Endothelial cell of umbilical vein (primary cell): ENCODE results near the gene MAP1LC3B2. TPM values are rescaled to one million over a fixed set of nuclear protein-coding genes. Genes with fewer than 3 reads are reported as not detected.

ENCODE experiments used
- BruUV-seq: library from RNA; stranded (reverse); fragments of 400-500 nt; replicated peaks from 2 replicates; lab custom pipeline; 2021; lab: Mats Ljungman, UMichigan
- CTCF ChIA-PET: fragments of 300-600, 350-600 bp; sonication (Branson Sonifier 250); formaldehyde crosslinking; loops from one replicate; lab custom pipeline; 2021; ENCODE audit warnings: antibody characterized with exemption, inconsistent platforms; lab: Charles Lee
- POLR2A ChIA-PET: fragments of 300-600, 350-600 bp; sonication (Branson Sonifier 250); formaldehyde crosslinking; loops from one replicate; lab custom pipeline; 2021; ENCODE audit warnings: antibody characterized with exemption, inconsistent platforms; lab: Charles Lee
- DNase-seq: peaks from one replicate; pipeline ENCODE4 v3.0.0-alpha.2; 2011; ENCODE audit warnings: low read depth, low spot score
- FAIRE-seq: peaks from 2 replicates; lab custom pipeline; 2011; peaks lifted over from hg19 to GRCh38; lab: Jason Lieb, UNC
- H2AFZ ChIP-seq: 2 replicates; pipeline ENCODE4 v1.6.0; 2012; ENCODE audit warnings: low read depth, low read length, control low read depth, inconsistent platforms
- H3K27ac ChIP-seq: 2 replicates; pipeline ENCODE4 v1.5.1; 2011; ENCODE audit warnings: low read depth, mild to moderate bottlenecking, control low read depth, low read length, moderate library complexity; ENCODE audit not compliant: insufficient read depth
- H3K27me3 ChIP-seq, 2 experiments: 2 replicates each; pipeline versions ENCODE4 v1.6.0 to v1.6.1; 2011; ENCODE audit warnings: low read length in 2 of 2, mixed read lengths in 1 of 2; ENCODE audit not compliant: control insufficient read depth in 2 of 2, insufficient read depth in 2 of 2
- H3K36me3 ChIP-seq, 2 experiments: 2 replicates in 1 of 2; 3 replicates in 1 of 2; pipeline ENCODE4 v1.5.1; 2011; ENCODE audit warnings: low read length in 2 of 2, mild to moderate bottlenecking in 1 of 2, moderate library complexity in 1 of 2; ENCODE audit not compliant: control insufficient read depth in 2 of 2, insufficient read depth in 2 of 2; ENCODE audit errors: extremely low read depth in 1 of 2
- H3K4me1 ChIP-seq: 3 replicates; pipeline ENCODE4 v1.5.1; 2011; ENCODE audit warnings: mild to moderate bottlenecking, low read length; ENCODE audit not compliant: control insufficient read depth, insufficient read depth; ENCODE audit errors: extremely low read depth
- H3K4me2 ChIP-seq: 2 replicates; pipeline ENCODE4 v1.6.1; 2011; ENCODE audit warnings: low read length, control low read depth, mixed read lengths; ENCODE audit not compliant: insufficient read depth
- H3K4me3 ChIP-seq, 3 experiments: fragments of 200-600 bp in 1 of 3; sonication (generic), shearing (Covaris generic) in 1 of 3; replicated peaks in 1 of 3; 2 replicates each; pipeline ENCODE4 v1.5.1; 2011 to 2016; ENCODE audit warnings: control low read depth in 3 of 3, low read length in 3 of 3, mild to moderate bottlenecking in 2 of 3, inconsistent platforms in 1 of 3, low read depth in 1 of 3, moderate library complexity in 1 of 3; ENCODE audit not compliant: insufficient read depth in 1 of 3
- H3K79me2 ChIP-seq: 2 replicates; pipeline ENCODE4 v1.6.0; 2012; ENCODE audit warnings: low read length, inconsistent platforms; ENCODE audit not compliant: control insufficient read depth, insufficient read depth
- H3K9ac ChIP-seq: replicated peaks from 2 replicates; pipeline ENCODE3; 2011; ENCODE audit warnings: low read length, control low read depth; ENCODE audit not compliant: insufficient read depth; ENCODE audit errors: extremely low read depth
- H3K9me1 ChIP-seq: replicated peaks from 3 replicates; pipeline ENCODE4 v1.6.0; 2011; ENCODE audit warnings: mild to moderate bottlenecking, low read length; ENCODE audit not compliant: control insufficient read depth, insufficient read depth; ENCODE audit errors: extremely low read depth
- H3K9me3 ChIP-seq: replicated peaks from 2 replicates; pipeline ENCODE4 v1.5.1; 2012; ENCODE audit warnings: low read length, inconsistent platforms; ENCODE audit not compliant: control insufficient read depth, insufficient read depth
- H4K20me1 ChIP-seq: replicated peaks from 2 replicates; pipeline ENCODE3; 2011; ENCODE audit warnings: mild to moderate bottlenecking, low read length; ENCODE audit not compliant: control insufficient read depth, insufficient read depth; ENCODE audit errors: extremely low read depth
- CTCF ChIP-seq, 2 donors: IDR thresholded peaks; 1 replicate in 1 of 2; 2 replicates in 1 of 2; pipeline ENCODE4 v1.5.1; 2011; ENCODE audit warnings: low read length in 2 of 2, mild to moderate bottlenecking in 2 of 2, moderate library complexity in 2 of 2, control low read depth in 1 of 2, inconsistent platforms in 1 of 2, low read depth in 1 of 2; ENCODE audit not compliant: insufficient read depth in 1 of 2; ENCODE audit errors: extremely low read depth in 1 of 2
- EZH2 ChIP-seq: IDR thresholded peaks from 2 replicates; pipeline ENCODE4 v1.6.1; 2012; ENCODE audit warnings: borderline replicate concordance, low read depth, mild to moderate bottlenecking, moderate library complexity, low read length, inconsistent platforms; ENCODE audit not compliant: severe bottlenecking
- FOS ChIP-seq: IDR thresholded peaks from 2 replicates; pipeline ENCODE4 v1.6.1; 2011; ENCODE audit warnings: mild to moderate bottlenecking, low read length, moderate library complexity, borderline replicate concordance; ENCODE audit not compliant: insufficient read depth
- GATA2 ChIP-seq: IDR thresholded peaks from 2 replicates; pipeline ENCODE4 v1.7.0; 2011; ENCODE audit warnings: low read depth, mild to moderate bottlenecking, moderate library complexity, mixed read lengths, low read length; ENCODE audit not compliant: insufficient read length, insufficient read depth
- JUN ChIP-seq: IDR thresholded peaks from 2 replicates; pipeline ENCODE4 v1.6.1; 2011; ENCODE audit warnings: borderline replicate concordance, low read depth; ENCODE audit not compliant: insufficient read length, insufficient read depth
- MAX ChIP-seq: IDR thresholded peaks from 2 replicates; pipeline ENCODE4 v1.6.1; 2011; ENCODE audit not compliant: insufficient read depth, insufficient read length
- MYC ChIP-seq: IDR thresholded peaks from one replicate; pipeline ENCODE4 v1.6.1; 2011; ENCODE audit warnings: mild to moderate bottlenecking, low read depth, low read length
- POLR2A ChIP-seq: IDR thresholded peaks from 2 replicates; pipeline ENCODE4 v1.6.1; 2012; ENCODE audit warnings: low read depth, mild to moderate bottlenecking, control low read depth, low read length
- POLR2AphosphoS5 ChIP-seq: IDR thresholded peaks from 2 replicates; pipeline ENCODE4 v1.6.1; 2012; ENCODE audit warnings: low read depth, mild to moderate bottlenecking, control low read depth, low read length, moderate library complexity; ENCODE audit not compliant: insufficient read depth
- dilution Hi-C: fragments of 300-500 bp; cut with MboI; formaldehyde crosslinking; loops from one replicate; pipeline ENCODE4 v1.15.0; 2019; ENCODE audit warnings: low sequenced_read_pairs; ENCODE audit not compliant: extremely low pct_ligation_motif_present
- intact Hi-C: fragments of 100-400 bp; cut with micrococcal nuclease; formaldehyde crosslinking; loops from one replicate; pipeline ENCODE4 v1.10.0; 2022
- polyA plus RNA-seq, 4 experiments: library from polyadenylated mRNA; depleted of rRNA in 3 of 4; stranded (reverse) in 3 of 4; unstranded in 1 of 4; fragments of >200 nt; gene quantifications; 2 replicates each; pipeline versions ENCODE4 v1.2.1 to v1.2.3, GENCODE V29; 2011 to 2012; ENCODE audit warnings: missing spikeins in 1 of 4
- total RNA-seq: library from RNA; stranded (reverse); gene quantifications from 2 replicates; pipeline ENCODE4 v1.2.3, GENCODE V29; 2021

MAP1LC3B2 gene
- total and polyA plus RNA-seq, 2 donors (not counting 3 experiments of a cell fraction or from before 2014, with no cell fraction given): 0.32 to 4.1 TPM

GRCh38 chr12:116545936-116546335 lies 13.2 kb upstream of the MAP1LC3B2 start:
- no TSS peak for BruUV-seq
- Histone ChIP-seq H3K9me1 (no peaks in the 10 kb centered on the region), H3K79me2 (no peaks in the 10 kb centered on the region), H3K36me3 (no peaks in the 10 kb centered on the region), H3K27me3 (peaks cover 0 to 3% of the 10 kb centered on the region in 2 experiments), H3K4me2 (no peak overlapping the region), H2AFZ (no peak overlapping the region), H3K4me3 (no peak overlapping the region), H3K27ac (no peak overlapping the region), H3K4me1 (peaks cover 3% of the 10 kb centered on the region), H3K9ac (no peak overlapping the region), H3K9me3 (no peaks in the 10 kb centered on the region), H4K20me1 (no peaks in the 10 kb centered on the region)
- CTCF ChIA-PET: no interaction called here
- intact Hi-C loops (no loop called here), dilution Hi-C loops (no loop called here)
- POLR2A ChIA-PET: no interaction called here
- no peak for TF ChIP-seq JUN
- TF ChIP-seq MAX: no peak
- DNase-seq: no peak
- FAIRE-seq: no peak

GRCh38 chr12:116547955-116548501 lies 11.2 kb upstream of the MAP1LC3B2 start:
- Histone ChIP-seq H3K4me2 (no peak overlapping the region), H3K4me1 (no peaks in the 10 kb centered on the region), H3K9me1 (no peaks in the 10 kb centered on the region), H2AFZ (no peak overlapping the region), H3K4me3 (no peak overlapping the region), H3K79me2 (no peaks in the 10 kb centered on the region), H3K9ac (no peak overlapping the region), H3K27ac (no peak overlapping the region), H3K27me3 (peaks cover 0 to 3% of the 10 kb centered on the region in 2 experiments), H4K20me1 (no peaks in the 10 kb centered on the region), H3K9me3 (no peaks in the 10 kb centered on the region), H3K36me3 (no peaks in the 10 kb centered on the region)
- no peak for TF ChIP-seq POLR2AphosphoS5
- TF ChIP-seq CTCF (IDR thresholded peaks at IDR 0.05; ENCODE audit: extremely low read depth in 1 of 2, insufficient read depth in 1 of 2, low read depth in 1 of 2, low read length in 2 of 2): no peak
- no peak for TF ChIP-seq MAX
- TF ChIP-seq JUN: no peak
- no peak for TF ChIP-seq POLR2A
- TF ChIP-seq FOS: no peak
- no peak for TF ChIP-seq MYC
- no peak for TF ChIP-seq EZH2
- no peak for TF ChIP-seq GATA2
- dilution Hi-C loops (no loop called here), intact Hi-C loops (no loop called here)
- DNase-seq (no peak), FAIRE-seq (no peak)
- BruUV-seq: no TSS peak
- ChIA-PET POLR2A (no interaction called here), CTCF (no interaction called here)
